Stomach (tissue), 9 donors: Measurements from ENCODE around the gene RABL6. TPM values are rescaled to one million over a fixed set of nuclear protein-coding genes. Genes with fewer than 3 reads are reported as not detected.

Source experiments
- DNase-seq, 2 donors: peaks; one replicate each; pipeline versions ENCODE4 v3.0.0 to v3.0.0-alpha.2; 2013 to 2019
- H3K27ac ChIP-seq, 5 donors: fragments of 200-600 bp in 4 of 5; sonication (generic) in 4 of 5; one replicate each; pipeline ENCODE4 v1.5.1; 2013 to 2019; ENCODE audit warnings: mild to moderate bottlenecking in 1 of 5, moderate library complexity in 1 of 5
- H3K27me3 ChIP-seq, 3 donors: fragments of 200-600 bp; sonication (generic); one replicate each; pipeline ENCODE4 v1.5.1; 2017 to 2019; ENCODE audit warnings: mixed run types in 1 of 3
- H3K36me3 ChIP-seq, 4 donors: fragments of 200-600 bp; sonication (generic); 1 replicate in 3 of 4; 2 replicates in 1 of 4; pipeline ENCODE4 v1.5.1; 2016 to 2019
- H3K4me1 ChIP-seq, 4 donors: fragments of 200-600 bp; sonication (generic); one replicate each; pipeline ENCODE4 v1.5.1; 2016 to 2019
- H3K4me3 ChIP-seq, 4 donors: fragments of 200-600 bp; sonication (generic) in 3 of 4; one replicate each; pipeline ENCODE4 v1.5.1; 2016 to 2019; ENCODE audit warnings: mild to moderate bottlenecking in 1 of 4
- H3K9me3 ChIP-seq, 4 donors: fragments of 200-600 bp; sonication (generic); one replicate each; pipeline ENCODE4 v1.5.1; 2016 to 2019
- EP300 ChIP-seq: sonication (generic); formaldehyde crosslinking; IDR thresholded peaks from one replicate; pipeline ENCODE4 v1.6.1; 2017; ENCODE audit warnings: antibody characterized with exemption
- POLR2A ChIP-seq, 4 donors: fragments of 450-650 bp; IDR thresholded peaks; one replicate each; pipeline ENCODE4 v1.6.1; 2016; ENCODE audit warnings: antibody characterized with exemption in 4 of 4, control low read depth in 2 of 4, mild to moderate bottlenecking in 1 of 4, moderate library complexity in 1 of 4
- POLR2AphosphoS5 ChIP-seq, 3 donors: sonication (generic); formaldehyde crosslinking; IDR thresholded peaks; one replicate each; pipeline ENCODE4 v1.6.1; 2016; ENCODE audit warnings: antibody characterized with exemption in 3 of 3
- WGBS, 5 donors: extraction: QIAGEN DNeasy Blood & Tissue Kit in 3 of 5; methylation state at CpG; one replicate each; pipeline versions ENCODE4 v1.1.5 to v1.1.7; 2013 to 2018; 5-methylcytosine and 5-hydroxymethylcytosine counted together
- intact Hi-C: fragments of 100-400 bp; cut with DNase I; formaldehyde crosslinking; loops from one replicate; pipeline ENCODE4 v1.15.1; 2023; ENCODE audit warnings: low total_unique reads
- polyA plus RNA-seq, 3 donors: library from polyadenylated mRNA; stranded (reverse); fragments of 200-250 nt; gene quantifications; one replicate each; pipeline ENCODE4 v1.2.3, GENCODE V29; 2013
- small RNA-seq, 4 donors: library from RNA; depleted of rRNA; stranded (forward); fragments of <200 nt; gene quantifications; one replicate each; pipeline ENCODE3, GENCODE V24; 2016
- total RNA-seq, 5 donors: library from RNA; depleted of rRNA; stranded (reverse); fragments of >200 nt; gene quantifications; one replicate each; pipeline versions ENCODE4 v1.1.0 to v1.2.3, GENCODE V29; 2014 to 2016
- TF ChIP-seq, protein P1 (sequence below), 7 experiments: fragments of 450-650 bp in 4 of 7; fragments of 200-600 bp in 3 of 7; sonication (generic) in 3 of 7; IDR thresholded peaks; one replicate each; pipeline ENCODE4 v1.5.1; 2016 to 2019; ENCODE audit warnings: antibody characterized with exemption in 7 of 7, control low read depth in 2 of 7, mild to moderate bottlenecking in 1 of 7
- donor health status: healthy with polysubstance abuse.
- donor health status: Bipolar disorder and iron deficiency.
- donor health status: healthy.

RABL6 gene
- total and polyA plus RNA-seq, 8 donors: 47.4 to 615 (median 62.9) TPM

DNA sequence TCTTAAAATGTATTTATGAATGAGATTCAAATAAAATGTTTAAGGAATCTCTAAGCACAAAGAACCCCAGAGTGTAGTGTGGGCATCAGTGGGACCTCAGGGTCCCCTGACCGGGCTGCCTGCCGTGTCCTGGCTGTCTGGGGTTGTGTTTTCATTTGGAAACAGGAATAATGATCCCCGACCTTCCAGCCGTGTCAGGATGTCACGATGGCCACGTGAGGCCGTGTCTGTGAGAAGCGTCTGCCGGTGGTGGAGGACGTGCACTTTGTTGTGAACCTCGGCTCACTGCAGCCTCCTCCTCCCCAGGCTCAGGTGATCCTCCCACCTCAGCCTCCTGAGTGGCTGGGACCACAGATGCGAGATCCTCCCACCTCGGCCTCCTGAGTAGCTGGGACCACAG is 82.9 kb downstream of the RABL6 start:
- Histone ChIP-seq H3K36me3 (peaks cover 0 to 45% (median 34%) of the 10 kb centered on the region in 4 donors), H3K4me3 (no peak overlapping the region), H3K4me1 (peaks cover 2 to 29% (median 25%) of the 10 kb centered on the region in 4 donors), H3K9me3 (no peaks in the 10 kb centered on the region), H3K27me3 (no peaks in the 10 kb centered on the region), H3K27ac (no peak overlapping the region)
- TF ChIP-seq POLR2AphosphoS5 (IDR thresholded peaks at IDR 0.05) (no peak), EP300 (no peak), POLR2A (IDR thresholded peaks at IDR 0.05) (no peak)
- TF ChIP-seq, protein P1, sequence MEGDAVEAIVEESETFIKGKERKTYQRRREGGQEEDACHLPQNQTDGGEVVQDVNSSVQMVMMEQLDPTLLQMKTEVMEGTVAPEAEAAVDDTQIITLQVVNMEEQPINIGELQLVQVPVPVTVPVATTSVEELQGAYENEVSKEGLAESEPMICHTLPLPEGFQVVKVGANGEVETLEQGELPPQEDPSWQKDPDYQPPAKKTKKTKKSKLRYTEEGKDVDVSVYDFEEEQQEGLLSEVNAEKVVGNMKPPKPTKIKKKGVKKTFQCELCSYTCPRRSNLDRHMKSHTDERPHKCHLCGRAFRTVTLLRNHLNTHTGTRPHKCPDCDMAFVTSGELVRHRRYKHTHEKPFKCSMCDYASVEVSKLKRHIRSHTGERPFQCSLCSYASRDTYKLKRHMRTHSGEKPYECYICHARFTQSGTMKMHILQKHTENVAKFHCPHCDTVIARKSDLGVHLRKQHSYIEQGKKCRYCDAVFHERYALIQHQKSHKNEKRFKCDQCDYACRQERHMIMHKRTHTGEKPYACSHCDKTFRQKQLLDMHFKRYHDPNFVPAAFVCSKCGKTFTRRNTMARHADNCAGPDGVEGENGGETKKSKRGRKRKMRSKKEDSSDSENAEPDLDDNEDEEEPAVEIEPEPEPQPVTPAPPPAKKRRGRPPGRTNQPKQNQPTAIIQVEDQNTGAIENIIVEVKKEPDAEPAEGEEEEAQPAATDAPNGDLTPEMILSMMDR (IDR thresholded peaks at IDR 0.05): no peak
- no peak for DNase-seq
- intact Hi-C loops: no loop called here
- WGBS, 5 donors: 85 to 93% (median 87%) methylated on average over 12 to 13 of the region's 13 CpGs

Small RNA genes lying within 50 kb of the gene (small RNA-seq; reads per million reads assigned to genes)
- gene AL355987.2: 0 reads per million in 4 donors
- gene ATP6V1G1P3: 0 reads per million in 4 donors
- gene MIR4292: 0 reads per million in 4 donors
- 0 to 0.10 (median 0) reads per million in 4 donors for gene MIR4479

Other genes with a start within 250 kb of the RABL6 start
- 1,000 to 10,000 TPM in 1 of 5 donors, 10 to 100 TPM in 4; 20.9 to 1,085 (median 42.0) TPM for gene EGFL7, start 145.0 kb upstream of the RABL6 start, total RNA-seq
- 100 to 1,000 TPM in 1 of 3 donors, 10 to 100 TPM in 2; 44.8 to 113 (median 79.2) TPM for gene EGFL7, start 145.0 kb upstream of the RABL6 start, polyA plus RNA-seq
- 100 to 1,000 TPM in 2 of 5 donors, 10 to 100 TPM in 3; 49.6 to 135 (median 68.8) TPM for gene AGPAT2, start 120.5 kb upstream of the RABL6 start, total RNA-seq
- 10 to 100 TPM; 32.7 to 88.7 (median 75.1) TPM for gene AGPAT2, start 120.5 kb upstream of the RABL6 start, polyA plus RNA-seq
- 10 to 100 TPM in 1 of 5 donors, 1 to 10 TPM in 2, under 1 TPM in 1, not detected in 1; 0.45 to 10.4 (median 5.8) TPM for gene DIPK1B, start 95.4 kb upstream of the RABL6 start, total RNA-seq
- 1 to 10 TPM; 1.6 to 4.7 (median 4.0) TPM for gene DIPK1B, start 95.4 kb upstream of the RABL6 start, polyA plus RNA-seq
- 10 to 100 TPM in 1 of 5 donors, 1 to 10 TPM in 3, under 1 TPM in 1; 0.58 to 25.5 (median 4.9) TPM for gene LCN10, start 65.0 kb upstream of the RABL6 start, total RNA-seq
- 10 to 100 TPM in 2 of 3 donors, 1 to 10 TPM in 1; 7.7 to 18.4 (median 10.2) TPM for gene LCN10, start 65.0 kb upstream of the RABL6 start, polyA plus RNA-seq
- 10 to 100 TPM in 2 of 5 donors, 1 to 10 TPM in 1, not detected in 2; 7.0 to 31.2 (median 12.5) TPM for gene LCN6, start 59.4 kb upstream of the RABL6 start, total RNA-seq
- gene LCN6, start 59.4 kb upstream of the RABL6 start, polyA plus RNA-seq: 10 to 100 TPM; 18.8 to 23.2 (median 19.5) TPM
- gene LCN8, start 49.7 kb upstream of the RABL6 start, total RNA-seq: not detected
- gene LCN8, start 49.7 kb upstream of the RABL6 start, polyA plus RNA-seq: not detected
- gene LCN15, start 43.4 kb upstream of the RABL6 start, total RNA-seq: not detected
- gene LCN15, start 43.4 kb upstream of the RABL6 start, polyA plus RNA-seq: not detected
- gene TMEM141, start 16.6 kb upstream of the RABL6 start, total RNA-seq: 100 to 1,000 TPM in 1 of 5 donors, 10 to 100 TPM in 4; 11.1 to 152 (median 64.5) TPM
- 100 to 1,000 TPM; 139 to 219 (median 195) TPM for gene TMEM141, start 16.6 kb upstream of the RABL6 start, polyA plus RNA-seq
- gene CCDC183, start 11.6 kb upstream of the RABL6 start, total RNA-seq: 10 to 100 TPM in 1 of 5 donors, 1 to 10 TPM in 4; 1.2 to 53.0 (median 6.2) TPM
- 1 to 10 TPM; 1.9 to 5.8 (median 3.5) TPM for gene CCDC183, start 11.6 kb upstream of the RABL6 start, polyA plus RNA-seq
- 10 to 100 TPM in 2 of 5 donors, 1 to 10 TPM in 3; 1.4 to 37.4 (median 9.3) TPM for gene AJM1, start 34.5 kb downstream of the RABL6 start, total RNA-seq
- 1 to 10 TPM in 2 of 3 donors, under 1 TPM in 1; 0.46 to 3.3 (median 1.5) TPM for gene AJM1, start 34.5 kb downstream of the RABL6 start, polyA plus RNA-seq
- gene PHPT1, start 41.5 kb downstream of the RABL6 start, total RNA-seq: 10 to 100 TPM; 31.5 to 45.5 (median 38.8) TPM
- 100 to 1,000 TPM; 151 to 168 (median 156) TPM for gene PHPT1, start 41.5 kb downstream of the RABL6 start, polyA plus RNA-seq
- gene MAMDC4, start 44.4 kb downstream of the RABL6 start, total RNA-seq: 100 to 1,000 TPM in 1 of 5 donors, 1 to 10 TPM in 4; 1.8 to 317 (median 5.8) TPM
- 10 to 100 TPM in 1 of 3 donors, 1 to 10 TPM in 2; 1.1 to 11.2 (median 3.1) TPM for gene MAMDC4, start 44.4 kb downstream of the RABL6 start, polyA plus RNA-seq
- 100 to 1,000 TPM; 132 to 229 (median 208) TPM for gene EDF1, start 58.4 kb downstream of the RABL6 start, total RNA-seq
- 100 to 1,000 TPM; 572 to 798 (median 789) TPM for gene EDF1, start 58.4 kb downstream of the RABL6 start, polyA plus RNA-seq
- gene TRAF2, start 78.6 kb downstream of the RABL6 start, total RNA-seq: 100 to 1,000 TPM in 1 of 5 donors, 10 to 100 TPM in 2, 1 to 10 TPM in 2; 5.5 to 248 (median 12.8) TPM
- gene TRAF2, start 78.6 kb downstream of the RABL6 start, polyA plus RNA-seq: 10 to 100 TPM; 10.0 to 12.1 (median 11.3) TPM
- 100 to 1,000 TPM in 4 of 5 donors, 10 to 100 TPM in 1; 47.7 to 435 (median 174) TPM for gene FBXW5, start 136.8 kb downstream of the RABL6 start, total RNA-seq
- gene FBXW5, start 136.8 kb downstream of the RABL6 start, polyA plus RNA-seq: 100 to 1,000 TPM in 2 of 3 donors, 10 to 100 TPM in 1; 91.0 to 109 (median 102) TPM
- gene C8G, start 137.3 kb downstream of the RABL6 start, total RNA-seq: not detected
- gene C8G, start 137.3 kb downstream of the RABL6 start, polyA plus RNA-seq: 1 to 10 TPM in 2 of 3 donors, not detected in 1; 2.3 to 5.5 TPM
- 1 to 10 TPM in 1 of 5 donors, under 1 TPM in 1, not detected in 3; 0.73 to 2.2 TPM for gene LCN12, start 144.3 kb downstream of the RABL6 start, total RNA-seq
- gene LCN12, start 144.3 kb downstream of the RABL6 start, polyA plus RNA-seq: 1 to 10 TPM; 2.3 to 6.3 (median 3.1) TPM
- 10 to 100 TPM in 4 of 5 donors, 1 to 10 TPM in 1; 2.3 to 34.9 (median 30.4) TPM for gene PTGDS, start 169.6 kb downstream of the RABL6 start, total RNA-seq
- 10 to 100 TPM; 18.6 to 64.4 (median 37.3) TPM for gene PTGDS, start 169.6 kb downstream of the RABL6 start, polyA plus RNA-seq
- gene LCNL1, start 175.0 kb downstream of the RABL6 start, total RNA-seq: not detected
- under 1 TPM in 2 of 3 donors, not detected in 1; 0.19 to 0.25 TPM for gene LCNL1, start 175.0 kb downstream of the RABL6 start, polyA plus RNA-seq
- gene PAXX, start 184.5 kb downstream of the RABL6 start, total RNA-seq: 10 to 100 TPM; 11.9 to 93.6 (median 45.2) TPM
- 100 to 1,000 TPM; 158 to 206 (median 178) TPM for gene PAXX, start 184.5 kb downstream of the RABL6 start, polyA plus RNA-seq
- 1 to 10 TPM in 1 of 5 donors, not detected in 4; 3.3 TPM for gene CLIC3, start 188.6 kb downstream of the RABL6 start, total RNA-seq
- 10 to 100 TPM in 2 of 3 donors, 1 to 10 TPM in 1; 4.3 to 70.9 (median 15.2) TPM for gene CLIC3, start 188.6 kb downstream of the RABL6 start, polyA plus RNA-seq
- gene ABCA2, start 220.3 kb downstream of the RABL6 start, total RNA-seq: 100 to 1,000 TPM in 1 of 5 donors, 10 to 100 TPM in 3, 1 to 10 TPM in 1; 7.3 to 385 (median 72.8) TPM
- gene ABCA2, start 220.3 kb downstream of the RABL6 start, polyA plus RNA-seq: 10 to 100 TPM in 2 of 3 donors, 1 to 10 TPM in 1; 9.3 to 25.5 (median 24.4) TPM
- gene FUT7, start 224.1 kb downstream of the RABL6 start, total RNA-seq: 1 to 10 TPM in 1 of 5 donors, under 1 TPM in 1, not detected in 3; 0.37 to 3.9 TPM
- gene FUT7, start 224.1 kb downstream of the RABL6 start, polyA plus RNA-seq: under 1 TPM in 2 of 3 donors, not detected in 1; 0.23 to 0.50 TPM
- 100 to 1,000 TPM in 4 of 5 donors, 10 to 100 TPM in 1; 20.0 to 276 (median 189) TPM for gene NPDC1, start 238.2 kb downstream of the RABL6 start, total RNA-seq
- 100 to 1,000 TPM; 104 to 186 (median 115) TPM for gene NPDC1, start 238.2 kb downstream of the RABL6 start, polyA plus RNA-seq
- 10 to 100 TPM in 1 of 5 donors, 1 to 10 TPM in 3, not detected in 1; 2.2 to 11.3 (median 6.7) TPM for gene ENTPD2, start 246.1 kb downstream of the RABL6 start, total RNA-seq
- gene ENTPD2, start 246.1 kb downstream of the RABL6 start, polyA plus RNA-seq: 1 to 10 TPM; 2.0 to 4.8 (median 2.9) TPM